ENCODE data around the gene VMO1. TPM values are rescaled to one million over a fixed set of nuclear protein-coding genes. Genes with fewer than 3 reads are reported as not detected.

Gene VMO1
- total and polyA plus RNA-seq, 3 donors from 2014 or later, result 0.62 to 1.3 (median 0.98) TPM

DNA sequence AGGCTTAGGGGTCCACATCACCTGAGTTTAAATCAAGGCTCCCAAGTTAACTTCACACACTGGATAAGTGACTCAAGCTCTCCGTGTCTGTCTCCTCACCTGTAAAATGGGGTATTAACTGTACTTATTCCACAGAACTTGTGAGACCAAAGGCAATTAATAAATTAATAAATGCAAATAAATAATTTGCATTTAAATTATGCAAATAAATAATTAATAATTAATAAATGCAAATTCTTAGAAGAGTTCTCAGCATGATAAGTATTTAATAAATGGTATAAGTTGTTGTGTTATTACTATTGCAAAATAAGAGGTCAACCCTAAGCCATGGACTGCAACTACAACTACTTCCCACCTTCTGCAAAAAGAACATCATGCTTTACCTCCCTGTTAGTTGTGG lies 32.8 kb downstream of the VMO1 start:
- Histone ChIP-seq H3K27me3 (no peaks in the 10 kb centered on the region), H3K36me3 (ENCODE audit: low read depth, missing control alignments) (no peaks in the 10 kb centered on the region), H3K4me1 (no peaks in the 10 kb centered on the region), H3K9me3 (no peaks in the 10 kb centered on the region), H3K4me3 (no peak overlapping the region), H3K27ac (no peak overlapping the region)
- intact Hi-C loops (cut with DNase I; ENCODE audit: low total_unique reads), result no loop called here
- TF ChIP-seq, protein P1, sequence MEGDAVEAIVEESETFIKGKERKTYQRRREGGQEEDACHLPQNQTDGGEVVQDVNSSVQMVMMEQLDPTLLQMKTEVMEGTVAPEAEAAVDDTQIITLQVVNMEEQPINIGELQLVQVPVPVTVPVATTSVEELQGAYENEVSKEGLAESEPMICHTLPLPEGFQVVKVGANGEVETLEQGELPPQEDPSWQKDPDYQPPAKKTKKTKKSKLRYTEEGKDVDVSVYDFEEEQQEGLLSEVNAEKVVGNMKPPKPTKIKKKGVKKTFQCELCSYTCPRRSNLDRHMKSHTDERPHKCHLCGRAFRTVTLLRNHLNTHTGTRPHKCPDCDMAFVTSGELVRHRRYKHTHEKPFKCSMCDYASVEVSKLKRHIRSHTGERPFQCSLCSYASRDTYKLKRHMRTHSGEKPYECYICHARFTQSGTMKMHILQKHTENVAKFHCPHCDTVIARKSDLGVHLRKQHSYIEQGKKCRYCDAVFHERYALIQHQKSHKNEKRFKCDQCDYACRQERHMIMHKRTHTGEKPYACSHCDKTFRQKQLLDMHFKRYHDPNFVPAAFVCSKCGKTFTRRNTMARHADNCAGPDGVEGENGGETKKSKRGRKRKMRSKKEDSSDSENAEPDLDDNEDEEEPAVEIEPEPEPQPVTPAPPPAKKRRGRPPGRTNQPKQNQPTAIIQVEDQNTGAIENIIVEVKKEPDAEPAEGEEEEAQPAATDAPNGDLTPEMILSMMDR (IDR thresholded peaks at IDR 0.05), result no peak
- no peak for TF ChIP-seq POLR2A (IDR thresholded peaks at IDR 0.05)
- DNase-seq, result no peak
- 82 to 91% methylated on average over 1 of the region's 1 CpG for WGBS, 2 donors

DNA sequence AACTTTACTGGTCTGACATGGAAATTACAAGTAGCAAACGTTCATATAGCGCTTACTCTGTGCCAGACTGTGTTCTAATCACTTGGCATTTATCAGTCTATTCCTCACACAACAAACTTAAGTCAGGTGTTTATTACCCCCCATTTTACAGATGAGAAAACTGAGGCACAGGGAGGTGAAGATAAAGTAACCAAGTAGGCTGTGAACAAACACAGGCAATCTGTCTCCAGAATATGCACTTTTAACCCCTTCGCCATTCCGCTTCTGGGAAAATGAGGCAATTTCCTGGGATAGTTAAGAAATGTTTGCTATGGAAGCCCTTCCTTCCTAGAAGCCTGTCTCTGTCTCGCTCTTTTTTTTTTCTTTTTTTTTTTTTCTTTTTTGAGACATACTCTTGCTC lies 34.2 kb downstream of the VMO1 start:
- no peak overlapping the region for H3K4me3 ChIP-seq
- intact Hi-C loops (cut with DNase I; ENCODE audit: low total_unique reads), result no loop called here
- no peaks in the 10 kb centered on the region for H3K4me1 ChIP-seq
- no peaks in the 10 kb centered on the region for H3K27me3 ChIP-seq
- no peak for TF ChIP-seq POLR2A (IDR thresholded peaks at IDR 0.05)
- TF ChIP-seq, protein P1 (IDR thresholded peaks at IDR 0.05), result no peak
- WGBS, 2 donors, result 77 to 81% methylated on average over 5 of the region's 5 CpGs
- DNase-seq, result no peak
- H3K27ac ChIP-seq, result no peak overlapping the region
- no peaks in the 10 kb centered on the region for H3K9me3 ChIP-seq
- H3K36me3 ChIP-seq (ENCODE audit: low read depth, missing control alignments), result no peaks in the 10 kb centered on the region

DNA sequence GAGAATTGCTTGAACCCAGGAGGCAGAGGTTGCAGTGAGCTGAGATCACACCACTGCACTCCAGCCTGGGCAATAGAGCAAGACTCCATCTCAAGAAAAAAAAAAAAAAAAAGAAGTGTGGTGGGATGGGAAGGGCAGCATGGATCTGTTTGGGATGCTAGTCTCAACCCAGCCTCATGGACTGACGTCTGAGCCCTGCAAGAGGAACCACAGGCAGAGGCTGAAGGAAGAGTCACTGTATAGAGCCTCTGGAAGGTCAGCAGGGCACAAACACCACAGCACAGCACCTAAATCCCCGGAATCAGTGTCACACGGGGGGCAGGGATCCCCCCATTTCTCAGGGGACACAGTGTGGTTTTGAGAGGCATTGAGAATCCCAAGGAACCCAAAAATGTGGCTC lies 35.6 kb downstream of the VMO1 start:
- H3K4me3 ChIP-seq, result no peak overlapping the region
- no peaks in the 10 kb centered on the region for H3K9me3 ChIP-seq
- intact Hi-C loops (cut with DNase I; ENCODE audit: low total_unique reads), result no loop called here
- no peaks in the 10 kb centered on the region for H3K36me3 ChIP-seq (ENCODE audit: low read depth, missing control alignments)
- H3K27me3 ChIP-seq, result no peaks in the 10 kb centered on the region
- H3K27ac ChIP-seq, result no peak overlapping the region
- DNase-seq, result no peak
- TF ChIP-seq, protein P1 (IDR thresholded peaks at IDR 0.05), result no peak
- no peak for TF ChIP-seq POLR2A (IDR thresholded peaks at IDR 0.05)
- 53 to 68% methylated on average over 3 of the region's 3 CpGs for WGBS, 2 donors
- no peaks in the 10 kb centered on the region for H3K4me1 ChIP-seq

DNA sequence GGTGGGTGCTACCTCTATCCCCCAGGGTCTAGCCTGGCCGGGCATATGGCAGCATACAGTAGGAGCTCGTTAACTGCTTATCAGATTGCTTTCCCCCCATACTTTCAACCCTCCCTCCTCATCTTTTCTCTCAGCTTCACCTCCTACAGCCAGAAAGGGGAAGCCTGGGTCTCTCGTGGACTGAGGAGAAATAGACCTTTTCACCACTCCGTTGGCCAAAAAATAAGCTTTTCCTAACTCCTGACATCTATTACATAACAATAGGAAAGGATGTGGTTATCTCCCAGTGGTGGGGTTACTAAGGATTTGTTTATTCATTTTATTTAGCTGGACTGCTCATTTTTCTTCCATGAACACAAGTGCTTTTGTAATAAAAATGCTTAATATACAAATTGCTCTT lies 37.5 kb downstream of the VMO1 start:
- Histone ChIP-seq H3K4me1 (no peaks in the 10 kb centered on the region), H3K36me3 (ENCODE audit: low read depth, missing control alignments) (no peaks in the 10 kb centered on the region), H3K9me3 (no peaks in the 10 kb centered on the region), H3K27ac (no peak overlapping the region), H3K27me3 (no peaks in the 10 kb centered on the region), H3K4me3 (no peak overlapping the region)
- TF ChIP-seq POLR2A (IDR thresholded peaks at IDR 0.05), result no peak
- TF ChIP-seq, protein P1 (IDR thresholded peaks at IDR 0.05), result no peak
- intact Hi-C loops (cut with DNase I; ENCODE audit: low total_unique reads), result no loop called here
- no peak for DNase-seq
- WGBS, 2 donors, result 61 to 63% methylated on average over 4 of the region's 4 CpGs

GRCh38 chr17:4747847-4748246 lies 38.3 kb downstream of the VMO1 start:
- no peak overlapping the region for H3K4me3 ChIP-seq
- 68 to 71% methylated on average over 5 of the region's 5 CpGs for WGBS, 2 donors

More at GRCh38 chr17:4747847-4748246, 38.3 kb downstream of the VMO1 start:
- intact Hi-C loops (cut with DNase I; ENCODE audit: low total_unique reads), result no loop called here
- DNase-seq, result no peak
- TF ChIP-seq POLR2A (IDR thresholded peaks at IDR 0.05), result no peak
- TF ChIP-seq, protein P1 (IDR thresholded peaks at IDR 0.05), result no peak
- H3K4me1 ChIP-seq, result no peaks in the 10 kb centered on the region
- H3K9me3 ChIP-seq, result no peaks in the 10 kb centered on the region
- no peaks in the 10 kb centered on the region for H3K27me3 ChIP-seq
- H3K36me3 ChIP-seq (ENCODE audit: low read depth, missing control alignments), result no peaks in the 10 kb centered on the region
- no peak overlapping the region for H3K27ac ChIP-seq
